Vagina (tissue), 2 donors: ENCODE results near the gene RASGRP4.

ENCODE experiments used
- POLR2A ChIP-seq, 2 donors: fragments of 450-650 bp; IDR thresholded peaks; one replicate each; pipeline ENCODE4 v1.6.1; 2017; ENCODE audit warnings: antibody characterized with exemption in 2 of 2, mild to moderate bottlenecking in 2 of 2, moderate library complexity in 2 of 2
- POLR2AphosphoS5 ChIP-seq, 2 donors: sonication (generic); formaldehyde crosslinking; IDR thresholded peaks; one replicate each; pipeline ENCODE4 v1.9.0; 2017; ENCODE audit warnings: antibody characterized with exemption in 2 of 2, mild to moderate bottlenecking in 2 of 2, low read depth in 1 of 2; ENCODE audit not compliant: insufficient read depth in 1 of 2
- TF ChIP-seq, protein P1 (sequence below), 3 experiments: fragments of 450-650 bp in 2 of 3; fragments of 200-600 bp in 1 of 3; sonication (generic) in 1 of 3; IDR thresholded peaks; one replicate each; pipeline ENCODE4 v1.5.1; 2017 to 2019; ENCODE audit warnings: antibody characterized with exemption in 3 of 3, mild to moderate bottlenecking in 2 of 3, moderate library complexity in 2 of 3

DNA sequence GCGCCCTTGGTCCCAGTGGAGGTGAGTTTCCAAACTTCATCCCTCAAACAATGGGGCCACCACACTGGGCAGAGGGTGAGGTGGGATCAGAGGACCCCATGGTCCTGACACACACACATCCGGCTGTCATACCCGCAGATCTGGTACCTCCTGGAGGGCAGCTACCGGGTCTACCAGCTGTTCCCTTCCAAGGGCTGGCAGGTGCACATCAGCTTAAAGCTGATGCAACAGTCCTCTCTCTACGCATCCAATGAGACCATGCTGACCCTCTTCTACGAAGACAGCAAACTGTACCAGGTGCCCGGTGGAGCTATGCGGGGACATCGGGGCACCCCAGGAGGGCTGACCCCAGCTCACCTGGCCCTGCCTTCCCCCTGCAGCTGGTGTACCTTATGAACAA is 65.7 kb downstream of the RASGRP4 start:
- TF ChIP-seq, protein P1, sequence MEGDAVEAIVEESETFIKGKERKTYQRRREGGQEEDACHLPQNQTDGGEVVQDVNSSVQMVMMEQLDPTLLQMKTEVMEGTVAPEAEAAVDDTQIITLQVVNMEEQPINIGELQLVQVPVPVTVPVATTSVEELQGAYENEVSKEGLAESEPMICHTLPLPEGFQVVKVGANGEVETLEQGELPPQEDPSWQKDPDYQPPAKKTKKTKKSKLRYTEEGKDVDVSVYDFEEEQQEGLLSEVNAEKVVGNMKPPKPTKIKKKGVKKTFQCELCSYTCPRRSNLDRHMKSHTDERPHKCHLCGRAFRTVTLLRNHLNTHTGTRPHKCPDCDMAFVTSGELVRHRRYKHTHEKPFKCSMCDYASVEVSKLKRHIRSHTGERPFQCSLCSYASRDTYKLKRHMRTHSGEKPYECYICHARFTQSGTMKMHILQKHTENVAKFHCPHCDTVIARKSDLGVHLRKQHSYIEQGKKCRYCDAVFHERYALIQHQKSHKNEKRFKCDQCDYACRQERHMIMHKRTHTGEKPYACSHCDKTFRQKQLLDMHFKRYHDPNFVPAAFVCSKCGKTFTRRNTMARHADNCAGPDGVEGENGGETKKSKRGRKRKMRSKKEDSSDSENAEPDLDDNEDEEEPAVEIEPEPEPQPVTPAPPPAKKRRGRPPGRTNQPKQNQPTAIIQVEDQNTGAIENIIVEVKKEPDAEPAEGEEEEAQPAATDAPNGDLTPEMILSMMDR (IDR thresholded peaks at IDR 0.05): no peak
- TF ChIP-seq POLR2A (IDR thresholded peaks at IDR 0.05): no peak
- no peak for TF ChIP-seq POLR2AphosphoS5 (IDR thresholded peaks at IDR 0.05; ENCODE audit: insufficient read depth in 1 of 2, low read depth in 1 of 2)
